Measurements from ENCODE around the gene DEPP1.

- TF ChIP-seq CTCF (IDR thresholded peaks at IDR 0.05) (no peak), POLR2A (IDR thresholded peaks at IDR 0.05) (no peak)
Measured at GRCh38 chr10:44968500-44969400, 9.9 kb downstream of the DEPP1 start.
